GM21526 (cell line): ENCODE data around the gene CD99.

Experiments used
- ATAC-seq: cut with Tn5 transposase; IDR thresholded peaks from one replicate; pipeline ENCODE4 v1.9.1; 2021; ENCODE audit warnings: moderate library complexity; ENCODE audit not compliant: unreplicated experiment, low FRiP score

The CD99 gene, protein sequence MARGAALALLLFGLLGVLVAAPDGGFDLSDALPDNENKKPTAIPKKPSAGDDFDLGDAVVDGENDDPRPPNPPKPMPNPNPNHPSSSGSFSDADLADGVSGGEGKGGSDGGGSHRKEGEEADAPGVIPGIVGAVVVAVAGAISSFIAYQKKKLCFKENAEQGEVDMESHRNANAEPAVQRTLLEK

DNA sequence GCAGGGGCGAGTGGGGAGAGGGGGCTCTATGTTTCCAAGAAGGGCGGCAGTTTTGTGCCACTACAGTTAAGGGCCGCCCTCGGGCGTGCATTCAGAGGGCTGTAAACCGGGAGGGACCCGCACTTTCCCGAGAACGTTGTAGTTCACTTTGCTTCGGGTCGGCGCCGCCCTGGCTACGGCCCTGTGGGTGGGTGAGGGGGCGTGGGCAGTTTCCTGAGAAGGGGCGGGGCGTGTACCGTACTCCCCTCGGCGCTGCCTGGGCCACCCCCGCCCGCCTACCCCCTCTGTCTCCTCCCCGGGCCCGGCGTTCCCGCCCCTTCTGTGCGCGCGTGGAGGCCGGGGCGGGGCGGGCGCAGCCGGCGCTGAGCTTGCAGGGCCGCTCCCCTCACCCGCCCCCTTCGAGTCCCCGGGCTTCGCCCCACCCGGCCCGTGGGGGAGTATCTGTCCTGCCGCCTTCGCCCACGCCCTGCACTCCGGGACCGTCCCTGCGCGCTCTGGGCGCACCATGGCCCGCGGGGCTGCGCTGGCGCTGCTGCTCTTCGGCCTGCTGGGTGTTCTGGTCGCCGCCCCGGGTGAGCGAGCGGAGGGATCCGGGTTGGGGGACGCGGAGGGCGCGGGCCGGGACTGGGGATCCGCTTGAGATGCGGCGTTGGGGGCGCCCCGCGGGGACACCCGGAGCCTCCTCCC lies at the start of gene CD99:
Gene CD99 (plus strand): TSS at position 440 of the 687 bp plus-strand sequence. CDS start 66 bp downstream, at position 506.
- ATAC-seq: peak; percentile 85

DNA sequence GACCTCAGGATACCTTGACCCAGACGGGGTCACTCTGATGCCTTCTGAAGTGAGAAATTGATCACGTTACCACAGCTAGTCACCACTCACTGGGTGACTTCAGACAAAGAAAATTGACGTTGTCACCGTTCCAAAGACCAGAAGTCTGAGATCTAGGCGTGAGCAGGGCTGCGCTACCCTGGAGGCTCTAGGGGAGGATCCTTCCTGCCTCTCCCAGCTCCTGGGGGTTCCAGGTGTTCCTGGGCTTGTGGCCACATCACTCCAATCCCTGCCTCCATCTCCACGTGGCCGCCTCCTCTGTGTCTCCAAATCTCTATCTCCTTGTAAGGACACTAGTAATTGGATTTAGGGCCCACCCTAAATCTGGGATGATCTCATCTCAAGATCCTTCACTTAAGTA lies 48.9 kb upstream of the CD99 start:
- no peak for ATAC-seq

DNA sequence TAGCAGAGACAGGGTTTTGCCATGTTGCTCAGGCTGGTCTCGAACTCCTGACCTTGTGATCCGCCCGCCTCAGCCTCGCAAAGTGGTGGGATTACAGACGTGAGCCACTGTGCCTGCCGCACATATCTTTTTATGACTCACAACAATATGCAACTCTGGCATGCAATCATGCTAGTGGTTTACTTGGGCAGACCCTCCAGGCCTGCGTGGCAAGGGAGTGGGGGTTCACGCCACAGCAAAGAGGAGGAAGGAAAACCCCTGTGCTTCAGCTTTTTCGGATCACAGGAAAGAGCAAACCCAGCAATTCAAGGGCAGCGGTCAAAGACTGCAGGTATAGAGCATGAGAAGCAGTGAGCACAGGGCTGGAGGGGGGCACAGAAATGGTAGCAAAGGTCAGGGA lies 48.3 kb upstream of the CD99 start:
- no peak for ATAC-seq

DNA sequence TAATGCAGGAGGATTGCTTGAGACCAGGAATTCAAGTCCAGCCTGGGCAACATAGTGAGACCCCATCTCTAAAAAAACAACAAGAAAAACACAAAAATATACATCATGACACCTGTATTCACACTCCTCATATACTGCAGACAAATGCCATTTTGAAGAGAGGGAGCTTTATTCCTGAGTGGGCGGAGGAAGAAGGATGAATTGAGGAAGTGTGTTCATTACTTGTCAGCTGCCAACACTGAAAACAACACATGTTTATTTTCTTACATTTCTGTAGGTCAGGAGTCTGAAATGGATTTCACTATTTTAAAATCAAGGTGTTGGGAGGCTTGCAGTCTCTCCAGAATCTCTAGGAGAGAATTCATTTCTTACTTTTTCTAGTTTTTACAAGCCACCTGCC lies 47.2 kb upstream of the CD99 start:
- ATAC-seq: no peak

DNA sequence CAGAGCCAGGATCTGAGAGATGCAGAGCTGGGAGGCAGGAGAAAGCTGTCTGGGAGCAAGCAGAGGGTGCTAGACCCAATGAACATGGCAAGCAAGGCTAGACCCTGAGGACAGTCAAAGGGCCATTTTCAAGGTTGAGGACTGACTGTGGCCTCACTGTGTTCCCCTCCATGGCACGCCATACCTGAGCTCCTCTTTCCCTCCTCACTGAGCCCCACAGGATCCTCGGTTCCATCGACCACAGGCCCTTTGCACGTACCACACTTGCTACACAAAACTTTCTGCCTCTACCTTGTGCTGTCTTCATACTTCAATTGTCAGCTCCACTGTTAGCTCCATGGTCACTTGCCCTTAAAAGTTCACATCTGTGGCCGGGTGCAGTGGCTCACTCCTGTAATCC lies 45.5 kb upstream of the CD99 start:
- no peak for ATAC-seq

DNA sequence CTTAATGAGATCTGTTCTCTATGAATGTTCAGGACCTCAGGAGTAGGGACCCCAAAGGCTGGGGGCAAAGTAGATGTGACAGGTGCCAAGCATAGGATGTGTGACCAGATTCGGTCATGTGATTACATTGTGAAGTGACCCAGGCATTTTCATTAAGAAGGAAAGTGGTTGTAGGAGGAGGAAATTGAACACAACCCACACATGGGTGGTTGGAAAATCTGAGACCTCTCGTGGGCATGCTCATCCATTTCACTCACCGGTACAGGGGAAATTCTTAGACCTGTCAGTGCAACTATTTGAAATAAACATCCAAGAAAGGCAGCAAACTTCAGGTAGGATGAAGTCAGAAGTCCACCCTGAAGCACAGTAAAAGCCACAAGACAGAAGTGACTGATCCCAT lies 43.5 kb upstream of the CD99 start:
- no peak for ATAC-seq

DNA sequence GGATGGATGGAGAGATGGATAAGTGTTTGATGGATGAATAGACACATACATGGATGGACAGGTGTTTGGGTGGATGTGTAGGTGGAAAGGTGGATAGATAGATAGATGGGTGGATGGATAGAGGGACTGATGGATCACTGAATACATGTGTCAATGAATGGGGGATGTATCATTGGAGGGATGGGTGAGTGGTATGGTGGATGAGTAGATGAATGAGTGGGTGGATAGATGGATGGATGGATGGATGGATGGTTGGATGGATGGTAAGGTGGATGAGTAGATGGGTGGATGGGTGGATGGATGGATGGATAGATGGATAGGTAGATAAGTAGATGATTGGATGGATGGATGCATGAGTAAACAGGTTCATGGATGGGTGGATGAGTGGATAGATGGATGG lies 41.1 kb upstream of the CD99 start:
- no peak for ATAC-seq

DNA sequence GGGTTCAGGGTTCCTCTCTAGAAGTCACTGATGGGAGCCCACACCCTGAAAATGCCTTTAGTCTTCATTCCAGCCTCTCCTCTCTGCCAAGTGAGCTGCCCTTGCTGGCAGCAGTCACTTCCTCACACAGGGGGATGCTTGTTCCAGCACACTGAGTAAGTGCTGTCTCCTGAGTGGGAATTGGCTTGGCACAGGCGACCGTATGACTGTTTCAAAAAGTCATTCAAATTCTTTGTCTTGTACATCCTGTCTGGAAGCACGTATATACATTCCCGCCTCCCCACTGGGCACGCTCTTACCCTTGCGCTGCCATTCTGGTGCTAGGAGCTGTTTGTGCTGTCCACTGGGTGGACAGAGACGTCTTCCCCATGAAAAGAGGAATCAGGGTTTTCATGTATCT lies 40.2 kb upstream of the CD99 start:
- no peak for ATAC-seq

DNA sequence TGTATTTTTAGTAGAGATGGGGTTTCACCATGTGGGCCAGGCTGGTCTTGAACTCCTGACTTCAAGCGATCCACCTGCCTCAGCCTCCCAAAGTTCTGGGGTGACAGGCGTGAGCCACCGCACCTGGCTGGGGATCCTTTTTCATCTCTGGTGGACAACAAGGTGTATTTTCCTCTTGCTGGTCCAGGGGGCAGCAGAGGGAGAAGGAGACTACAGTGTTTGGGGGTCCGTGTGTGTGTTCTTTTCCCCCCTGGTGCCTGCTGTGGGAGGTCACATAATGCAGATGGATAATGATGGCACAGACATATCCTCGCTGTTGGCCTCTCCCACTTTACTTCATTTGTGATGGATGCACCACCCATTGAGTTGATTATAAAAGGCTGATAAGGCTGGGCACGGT lies 39.0 kb upstream of the CD99 start:
- no peak for ATAC-seq

DNA sequence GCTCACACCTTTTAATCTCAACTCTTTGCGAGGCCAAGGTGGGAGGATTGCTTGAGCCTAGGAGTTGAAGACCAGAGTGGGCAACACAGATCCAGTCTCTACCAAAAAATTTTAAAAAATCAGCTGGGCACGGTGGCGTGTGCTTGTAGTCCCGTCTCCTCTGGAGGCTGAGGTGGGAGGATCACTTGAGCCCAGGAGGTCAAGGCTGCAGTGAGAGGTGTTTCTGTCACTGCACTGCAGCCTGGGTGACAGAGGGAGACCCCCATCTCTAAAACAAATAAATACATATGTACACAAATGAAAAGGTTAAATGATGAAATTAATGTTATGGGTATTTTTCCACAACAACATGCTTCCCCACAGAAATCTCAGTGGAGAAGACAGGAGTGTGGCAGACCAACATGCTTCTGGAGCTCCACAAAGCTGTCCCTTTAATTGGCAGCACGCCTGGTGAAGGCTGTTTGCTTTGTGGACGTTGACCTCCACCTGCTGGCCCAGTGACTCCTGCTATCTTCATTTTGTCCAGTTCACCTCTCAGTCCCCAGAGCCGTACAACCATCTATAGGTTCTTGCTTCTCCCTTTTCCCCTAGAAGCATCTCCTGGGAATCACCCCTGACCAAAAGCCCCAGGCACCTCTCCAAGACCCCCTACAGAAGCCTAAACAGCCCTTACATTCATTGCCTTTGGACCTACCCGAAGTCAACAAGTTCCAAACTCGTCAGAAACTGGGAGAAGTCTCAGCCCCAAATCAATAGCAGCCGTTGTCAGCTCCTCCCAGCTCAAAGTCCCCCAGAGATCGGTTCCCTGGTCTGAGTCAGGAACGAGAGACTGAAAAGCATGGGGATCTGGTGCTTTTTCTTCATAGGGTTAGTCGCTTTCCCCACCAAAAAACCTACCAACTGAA lies 36.4 kb upstream of the CD99 start:
- no peak for ATAC-seq

DNA sequence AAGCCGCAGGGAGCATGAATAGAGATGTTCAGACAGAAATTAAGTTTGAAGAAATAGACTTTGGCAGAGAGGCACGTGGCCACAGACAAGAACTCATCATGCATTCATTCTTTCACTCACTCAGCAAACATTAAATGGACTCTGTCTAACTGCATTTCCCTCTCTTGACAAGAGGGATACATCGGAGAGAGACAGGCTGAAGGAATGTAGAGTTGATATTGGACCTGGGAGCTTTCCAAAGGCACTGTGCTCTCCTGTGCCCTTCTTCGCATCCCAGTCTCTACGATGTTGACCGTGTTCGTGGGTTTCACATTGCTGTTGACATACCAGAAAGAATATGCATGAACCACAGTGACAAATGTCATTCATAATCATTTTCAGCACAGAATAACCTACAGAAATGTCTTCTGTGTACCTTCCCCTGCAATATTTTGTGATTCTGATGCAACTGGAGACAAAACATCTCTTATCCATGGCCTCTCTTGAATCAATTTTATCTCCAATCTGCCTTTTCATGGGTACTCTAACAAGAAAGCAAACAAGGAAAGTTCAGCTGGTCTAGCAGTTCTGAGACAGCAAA lies 34.7 kb upstream of the CD99 start:
- ATAC-seq: no peak

DNA sequence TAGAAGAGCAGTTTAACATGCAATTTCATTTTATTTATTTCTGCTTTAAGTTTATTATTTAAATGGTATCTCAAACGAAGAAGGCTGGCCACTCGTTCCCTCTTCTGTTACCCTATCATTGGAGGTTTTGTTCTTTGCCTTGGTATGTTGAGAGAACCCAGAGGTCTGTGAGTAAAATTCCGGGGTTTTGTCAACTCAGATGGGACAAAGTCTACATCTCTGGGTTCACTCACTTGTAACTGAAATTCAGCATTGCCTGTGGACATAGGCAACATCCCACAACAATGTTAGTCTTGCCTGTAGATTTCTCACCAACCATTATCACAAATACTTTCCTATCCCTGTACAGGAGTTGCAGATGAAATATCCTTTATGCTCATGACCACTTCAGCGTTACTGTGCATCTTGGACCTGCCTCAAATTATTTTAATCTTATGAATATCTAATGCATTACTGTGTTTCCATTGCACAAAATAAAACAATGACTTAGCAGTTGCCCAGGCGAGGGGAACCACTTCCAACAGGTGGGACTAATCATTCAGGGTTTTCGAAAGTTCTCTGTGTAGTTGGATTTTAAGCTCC lies 33.5 kb upstream of the CD99 start:
- no peak for ATAC-seq

DNA sequence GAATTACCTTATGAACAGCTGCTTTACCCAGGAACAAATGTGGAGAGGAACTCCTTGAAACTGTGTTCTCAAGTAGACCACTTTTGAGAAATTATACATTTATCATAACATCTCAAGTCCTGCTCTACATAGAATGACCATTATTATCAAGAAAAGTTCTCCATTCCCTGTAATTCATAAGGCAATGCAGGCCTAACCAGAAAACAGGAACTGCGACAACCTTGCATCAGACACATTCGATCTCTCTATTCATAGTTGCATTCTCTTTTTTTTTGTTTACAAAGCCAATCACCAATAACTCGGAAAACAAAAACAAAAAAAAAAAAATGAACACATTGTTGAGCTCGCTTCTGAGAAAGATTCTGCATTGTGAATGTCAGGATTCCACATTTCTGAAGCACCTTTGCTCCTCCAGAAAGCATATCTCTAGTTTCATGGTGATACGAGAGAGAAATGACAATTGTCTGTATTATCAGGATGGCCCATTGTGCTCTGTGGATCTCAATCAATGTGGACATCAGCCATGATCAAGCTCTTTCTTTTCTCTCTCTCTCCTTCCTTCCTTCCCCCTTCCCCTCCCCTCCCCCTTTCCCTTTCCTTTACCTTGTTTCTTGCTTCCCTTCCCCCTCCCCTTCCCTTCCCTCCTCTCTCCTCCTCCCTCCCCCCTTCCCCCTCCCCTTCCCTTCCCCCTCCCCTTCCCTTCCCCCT lies 32.4 kb upstream of the CD99 start:
- no peak for ATAC-seq

DNA sequence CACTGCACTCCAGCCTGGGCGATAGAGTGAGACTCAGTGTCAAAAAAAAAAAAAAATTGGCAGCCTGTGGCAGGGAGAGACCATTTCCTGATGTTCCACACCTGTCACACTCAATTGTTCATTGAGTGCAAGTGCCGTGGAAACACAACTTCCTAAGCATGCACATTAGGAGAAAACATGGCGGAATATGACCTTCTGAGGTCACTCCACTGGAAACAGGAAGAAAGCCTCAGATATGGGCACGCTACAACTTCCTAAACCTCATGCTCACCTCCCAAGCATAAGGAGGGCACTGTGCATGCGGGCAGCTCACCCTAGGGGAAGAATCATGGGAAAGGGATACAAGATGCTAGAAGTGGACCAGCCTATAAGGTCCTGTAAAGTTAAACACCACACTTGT lies 28.5 kb upstream of the CD99 start:
- no peak for ATAC-seq

DNA sequence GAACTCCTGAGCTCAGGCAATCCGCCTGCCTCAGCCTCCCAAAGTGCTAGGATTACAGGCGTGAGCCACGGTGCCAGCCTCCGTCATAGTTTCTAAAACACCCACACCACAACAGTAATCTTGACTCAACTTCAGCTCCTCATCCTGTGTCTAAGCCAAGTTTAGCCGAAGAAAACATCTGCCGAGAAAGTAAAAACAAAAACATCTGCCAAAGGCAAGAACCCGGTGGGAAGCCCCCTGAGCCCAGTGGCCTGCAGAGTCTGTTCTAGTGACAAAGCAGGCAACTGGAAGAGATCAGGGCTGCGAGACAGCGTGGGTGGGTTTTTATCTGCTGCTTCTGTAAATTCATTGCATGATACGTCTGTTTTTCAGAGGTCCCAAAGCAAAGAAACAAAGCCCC lies 26.6 kb upstream of the CD99 start:
- ATAC-seq: no peak

DNA sequence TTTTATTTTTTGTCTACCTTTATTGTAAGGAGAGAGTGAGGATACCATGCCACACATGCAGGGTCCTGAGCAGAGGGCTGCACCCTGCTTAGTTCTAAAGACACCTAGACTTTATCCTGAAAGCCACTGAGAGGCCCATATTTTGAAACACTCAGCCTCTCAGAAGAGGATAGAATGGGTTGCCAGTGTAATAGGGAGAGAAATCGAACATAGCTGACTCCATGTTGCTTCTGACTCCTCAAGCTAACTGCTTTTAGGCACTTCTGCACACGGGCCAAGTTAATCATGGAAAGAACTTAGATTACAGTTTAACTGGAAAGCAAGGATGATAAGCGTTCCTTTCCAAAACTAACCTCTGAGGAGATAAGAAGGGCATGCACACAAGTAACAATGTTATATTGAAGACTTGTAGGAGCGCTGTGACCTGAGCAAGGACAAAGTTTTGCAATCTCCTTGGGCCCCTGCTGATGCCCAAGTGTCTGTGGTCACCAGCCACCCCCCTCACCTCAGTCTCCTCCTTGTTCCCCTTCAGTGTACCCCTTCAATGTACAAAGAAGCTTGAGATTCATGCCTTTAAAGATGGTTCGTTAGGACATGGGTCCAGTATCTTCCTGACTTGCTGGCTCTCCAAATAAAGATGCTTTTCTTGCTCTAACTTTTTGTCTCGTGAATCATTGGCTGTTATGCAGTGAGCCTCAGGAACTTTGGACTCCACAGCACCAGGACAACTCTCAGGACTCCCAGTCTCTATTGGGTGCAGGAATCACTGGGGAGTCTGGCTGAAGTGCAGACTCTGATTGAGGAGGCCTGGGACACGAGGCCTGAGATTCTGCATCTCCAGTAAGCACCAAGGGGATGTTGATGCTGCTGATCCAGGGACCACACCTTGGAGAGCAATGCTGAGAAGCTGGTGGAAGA lies 25.4 kb upstream of the CD99 start:
- ATAC-seq: no peak

DNA sequence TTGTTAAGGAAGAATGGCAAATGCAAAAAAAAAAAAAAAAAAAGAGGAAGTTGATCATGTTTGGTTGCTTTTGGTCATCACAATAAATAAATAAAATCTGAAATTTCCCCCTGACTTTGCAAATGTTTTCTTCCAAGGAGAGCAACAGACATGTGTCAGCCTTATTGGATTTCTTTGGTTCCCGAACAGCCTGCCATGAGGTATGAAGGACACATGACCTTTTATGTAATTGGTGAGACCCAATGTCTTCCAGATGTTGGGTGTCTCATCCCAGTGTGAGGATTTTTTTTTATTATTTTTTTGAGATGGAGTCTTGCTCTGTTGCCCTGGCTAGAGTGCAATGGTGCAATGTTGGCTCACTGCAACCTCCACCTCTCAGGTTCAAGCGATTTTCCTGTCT lies 24.6 kb upstream of the CD99 start:
- no peak for ATAC-seq

DNA sequence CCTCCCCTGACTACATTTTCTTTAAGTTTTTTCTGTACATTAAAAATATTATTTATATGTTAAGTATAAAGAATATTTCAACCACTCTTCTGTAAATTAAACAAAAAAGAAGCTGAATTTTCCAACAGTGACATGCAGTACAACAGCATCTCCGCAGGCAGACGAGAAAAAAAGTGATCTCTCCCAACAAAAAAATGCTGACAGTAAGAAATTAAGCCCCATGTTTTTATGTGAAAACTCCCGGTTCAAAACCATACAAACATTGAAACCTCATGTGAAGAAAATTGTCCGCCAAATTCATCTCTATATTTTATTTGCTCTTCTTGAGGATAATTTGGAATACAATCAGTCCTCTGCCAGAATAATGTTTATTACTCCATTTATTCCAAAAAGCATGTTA lies 20.1 kb upstream of the CD99 start:
- no peak for ATAC-seq

DNA sequence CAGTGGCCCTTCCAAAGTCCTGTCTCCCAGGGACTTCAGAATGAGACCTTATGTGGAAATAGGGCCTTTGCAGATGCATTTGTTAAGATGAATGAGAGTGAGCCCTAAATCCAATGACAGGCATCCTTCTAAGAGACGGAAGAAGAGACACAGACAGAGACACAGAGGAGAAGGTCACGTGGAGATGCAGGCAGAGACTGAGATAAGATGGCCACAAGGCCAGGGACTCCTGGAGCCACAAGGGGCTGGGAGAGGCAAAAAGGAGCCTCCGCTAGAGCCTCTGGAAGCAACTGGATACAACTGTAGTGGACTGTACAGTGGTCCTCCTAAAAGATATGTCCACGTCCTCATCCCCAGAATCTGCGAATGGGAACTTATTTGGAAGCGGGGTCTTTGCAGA lies 19.0 kb upstream of the CD99 start:
- ATAC-seq: no peak
